Suprapubic skin (tissue), 3 donors: ENCODE data around the gene CACNA1G.

Experiments used
- POLR2AphosphoS5 ChIP-seq, 3 donors: sonication (generic); formaldehyde crosslinking; IDR thresholded peaks; one replicate each; pipeline ENCODE4 v1.6.1; 2017; ENCODE audit warnings: antibody characterized with exemption in 3 of 3
- TF ChIP-seq, protein P1 (sequence below), 2 donors: fragments of 200-600 bp in 1 of 2; fragments of 450-650 bp in 1 of 2; sonication (generic) in 1 of 2; IDR thresholded peaks; one replicate each; pipeline ENCODE4 v1.5.1; 2016 to 2019; ENCODE audit warnings: antibody characterized with exemption in 2 of 2, mild to moderate bottlenecking in 1 of 2, moderate library complexity in 1 of 2

- TF ChIP-seq POLR2AphosphoS5 (IDR thresholded peaks at IDR 0.05), result no peak
- TF ChIP-seq, protein P1, sequence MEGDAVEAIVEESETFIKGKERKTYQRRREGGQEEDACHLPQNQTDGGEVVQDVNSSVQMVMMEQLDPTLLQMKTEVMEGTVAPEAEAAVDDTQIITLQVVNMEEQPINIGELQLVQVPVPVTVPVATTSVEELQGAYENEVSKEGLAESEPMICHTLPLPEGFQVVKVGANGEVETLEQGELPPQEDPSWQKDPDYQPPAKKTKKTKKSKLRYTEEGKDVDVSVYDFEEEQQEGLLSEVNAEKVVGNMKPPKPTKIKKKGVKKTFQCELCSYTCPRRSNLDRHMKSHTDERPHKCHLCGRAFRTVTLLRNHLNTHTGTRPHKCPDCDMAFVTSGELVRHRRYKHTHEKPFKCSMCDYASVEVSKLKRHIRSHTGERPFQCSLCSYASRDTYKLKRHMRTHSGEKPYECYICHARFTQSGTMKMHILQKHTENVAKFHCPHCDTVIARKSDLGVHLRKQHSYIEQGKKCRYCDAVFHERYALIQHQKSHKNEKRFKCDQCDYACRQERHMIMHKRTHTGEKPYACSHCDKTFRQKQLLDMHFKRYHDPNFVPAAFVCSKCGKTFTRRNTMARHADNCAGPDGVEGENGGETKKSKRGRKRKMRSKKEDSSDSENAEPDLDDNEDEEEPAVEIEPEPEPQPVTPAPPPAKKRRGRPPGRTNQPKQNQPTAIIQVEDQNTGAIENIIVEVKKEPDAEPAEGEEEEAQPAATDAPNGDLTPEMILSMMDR (IDR thresholded peaks at IDR 0.05), result no peak
These were observed 47.0 kb upstream of the CACNA1G start for GRCh38 chr17:50513495-50513894.
